GM18907 (cell line): Measurements from ENCODE around the gene TEX13B.

Experiments used
- ATAC-seq: cut with Tn5 transposase; IDR thresholded peaks from one replicate; pipeline ENCODE4 v1.9.1; 2021; ENCODE audit warnings: mild to moderate bottlenecking, moderate library complexity; ENCODE audit not compliant: unreplicated experiment

The TEX13B gene

GRCh38 chrX:107940095-107940494 lies 42.1 kb downstream of the TEX13B start:
- no peak for ATAC-seq

- no peak for ATAC-seq
Observed at GRCh38 chrX:107936434-107936730, 45.8 kb downstream of the TEX13B start.

GRCh38 chrX:107935664-107936433 lies 46.3 kb downstream of the TEX13B start:
- ATAC-seq, result no peak

GRCh38 chrX:107935200-107935599 lies 47.0 kb downstream of the TEX13B start:
- ATAC-seq, result no peak

GRCh38 chrX:107934262-107934661 lies 47.9 kb downstream of the TEX13B start:
- no peak for ATAC-seq
